Mesendoderm (in vitro differentiated cells): ENCODE data around the gene LRFN4.

ENCODE experiments used
- DNase-seq: peaks from one replicate; pipeline ENCODE4 v3.0.0; 2013
- H2AK5ac ChIP-seq: 2 replicates; pipeline ENCODE4 v1.6.1; 2013; ENCODE audit warnings: low read length, inconsistent platforms
- H2BK120ac ChIP-seq: 2 replicates; pipeline ENCODE4 v1.6.1; 2013; ENCODE audit warnings: low read depth, mild to moderate bottlenecking, low read length, moderate library complexity, mixed read lengths
- H2BK15ac ChIP-seq: replicated peaks from 2 replicates; pipeline ENCODE4 v1.6.1; 2013; ENCODE audit warnings: low read depth, mild to moderate bottlenecking, moderate library complexity
- H2BK5ac ChIP-seq: 2 replicates; pipeline ENCODE4 v1.6.1; 2013; ENCODE audit warnings: low read length, inconsistent platforms
- H3K18ac ChIP-seq: 2 replicates; pipeline ENCODE4 v1.6.1; 2013; ENCODE audit warnings: mild to moderate bottlenecking, low read length, mixed read lengths
- H3K23ac ChIP-seq: one replicate; pipeline ENCODE4 v1.6.1; 2013; ENCODE audit warnings: low read length
- H3K27ac ChIP-seq: 2 replicates; pipeline ENCODE4 v1.5.1; 2013; ENCODE audit warnings: low read depth, mild to moderate bottlenecking, inconsistent platforms, low read length, moderate library complexity
- H3K27me3 ChIP-seq: 2 replicates; pipeline ENCODE4 v1.6.1; 2013; ENCODE audit warnings: low read length, control low read depth, mild to moderate bottlenecking, inconsistent platforms; ENCODE audit not compliant: insufficient read depth, poor library complexity
- H3K36me3 ChIP-seq: 2 replicates; pipeline ENCODE4 v1.6.1; 2013; ENCODE audit warnings: low read length, inconsistent platforms; ENCODE audit not compliant: control insufficient read depth, insufficient read depth
- H3K4ac ChIP-seq: one replicate; pipeline ENCODE4 v1.6.1; 2013; ENCODE audit warnings: low read depth, mild to moderate bottlenecking, low read length, moderate library complexity
- H3K4me1 ChIP-seq: 2 replicates; pipeline ENCODE4 v1.6.1; 2013; ENCODE audit warnings: low read depth, low read length, inconsistent platforms; ENCODE audit not compliant: control insufficient read depth
- H3K4me2 ChIP-seq: 2 replicates; pipeline ENCODE4 v1.6.1; 2013; ENCODE audit warnings: low read length
- H3K4me3 ChIP-seq: 2 replicates; pipeline ENCODE4 v1.5.1; 2013; ENCODE audit warnings: mild to moderate bottlenecking, low read length
- H3K56ac ChIP-seq: one replicate; pipeline ENCODE4 v1.6.1; 2013; ENCODE audit warnings: low read length
- H3K79me1 ChIP-seq: 2 replicates; pipeline ENCODE4 v1.6.1; 2013; ENCODE audit warnings: low read length, inconsistent platforms
- H3K79me2 ChIP-seq: 2 replicates; pipeline ENCODE4 v1.6.1; 2013; ENCODE audit warnings: mild to moderate bottlenecking, low read length; ENCODE audit not compliant: control insufficient read depth, insufficient read depth
- H3K9ac ChIP-seq: 2 replicates; pipeline ENCODE4 v1.6.1; 2013; ENCODE audit warnings: low read length, inconsistent platforms
- H4K5ac ChIP-seq: one replicate; pipeline ENCODE4 v1.6.1; 2013; ENCODE audit warnings: low read length
- H4K8ac ChIP-seq: one replicate; pipeline ENCODE4 v1.6.1; 2013; ENCODE audit warnings: low read depth, mild to moderate bottlenecking, control low read depth, low read length, moderate library complexity
- WGBS: extraction: QIAGEN DNeasy Blood & Tissue Kit; methylation state at CpG from one replicate; pipeline ENCODE4 v1.1.7; 2013; ENCODE audit warnings: low lambda C conversion rate, missing lambda C conversion rate; ENCODE audit not compliant: insufficient coverage; ENCODE audit errors: extremely low coverage; 5-methylcytosine and 5-hydroxymethylcytosine counted together

Gene LRFN4

GRCh38 chr11:66846671-66847091, 10.2 kb upstream of the LRFN4 start:
- Histone ChIP-seq H3K36me3 (peaks cover 5% of the 10 kb centered on the region), H3K9ac (no peak overlapping the region), H3K23ac (no peak overlapping the region), H3K79me2 (peaks cover 21% of the 10 kb centered on the region), H4K8ac (no peak overlapping the region), H3K4me3 (no peak overlapping the region), H2AK5ac (no peak overlapping the region), H3K79me1 (peaks cover 22% of the 10 kb centered on the region), H3K4ac (no peak overlapping the region), H3K56ac (no peak overlapping the region), H2BK120ac (no peak overlapping the region), H2BK15ac (no peak overlapping the region), H3K27me3 (no peaks in the 10 kb centered on the region), H3K27ac (no peak overlapping the region), H3K4me1 (peaks cover 7% of the 10 kb centered on the region), H3K4me2 (no peak overlapping the region), H4K5ac (no peak overlapping the region), H2BK5ac (no peak overlapping the region), H3K18ac (no peak overlapping the region)
- WGBS: no CpG with 5 or more reads among the region's 4 CpGs
- DNase-seq: no peak

DNA sequence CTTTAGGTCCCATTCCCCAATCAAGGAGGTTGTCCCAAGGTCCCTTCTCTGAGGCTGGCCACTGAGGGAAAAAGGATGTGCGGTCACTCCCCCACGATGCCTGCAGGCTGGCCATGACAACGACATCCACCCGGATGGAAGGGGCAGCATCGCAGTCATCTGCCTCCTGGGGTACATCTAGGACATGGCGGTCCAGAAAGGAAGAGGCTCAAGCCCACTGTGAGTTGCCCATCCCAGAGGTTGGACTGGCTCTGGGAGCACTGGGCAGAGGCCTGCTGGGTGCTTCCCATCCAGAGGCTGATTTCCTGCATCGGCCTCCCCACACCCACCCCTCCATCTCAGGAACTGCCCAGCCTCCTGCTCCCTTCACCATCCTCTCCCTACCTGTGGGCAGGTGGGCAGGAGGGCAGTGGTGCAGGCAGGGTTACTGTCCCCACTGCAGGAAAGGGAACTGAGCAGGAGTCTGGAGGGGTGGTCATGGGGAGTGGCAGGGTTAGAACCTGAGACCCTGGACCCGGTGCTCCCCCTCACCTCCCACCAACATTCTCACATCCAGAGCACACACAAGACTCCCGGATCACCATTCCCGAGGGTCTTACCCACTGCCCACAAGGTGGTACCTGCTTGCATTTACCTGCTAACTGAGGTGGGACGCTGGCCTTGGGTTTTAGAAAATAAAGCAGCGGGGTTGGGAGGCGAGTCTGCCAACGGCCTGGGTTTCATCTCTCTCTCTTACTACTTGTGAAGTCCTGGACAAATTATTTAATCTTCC, 9.2 kb upstream of the LRFN4 start:
- Histone ChIP-seq H3K79me1 (peaks cover 18% of the 10 kb centered on the region), H2BK15ac (no peak overlapping the region), H2BK120ac (no peak overlapping the region), H3K4me1 (peaks cover 7% of the 10 kb centered on the region), H3K4ac (no peak overlapping the region), H3K79me2 (peaks cover 19% of the 10 kb centered on the region), H3K36me3 (peaks cover 5% of the 10 kb centered on the region), H3K18ac (no peak overlapping the region), H4K8ac (no peak overlapping the region), H3K23ac (no peak overlapping the region), H4K5ac (no peak overlapping the region), H2AK5ac (no peak overlapping the region), H2BK5ac (no peak overlapping the region), H3K27ac (no peak overlapping the region), H3K4me2 (no peak overlapping the region), H3K9ac (no peak overlapping the region), H3K4me3 (no peak overlapping the region), H3K27me3 (no peaks in the 10 kb centered on the region), H3K56ac (no peak overlapping the region)
- DNase-seq: no peak
- WGBS: no CpG with 5 or more reads among the region's 14 CpGs

DNA sequence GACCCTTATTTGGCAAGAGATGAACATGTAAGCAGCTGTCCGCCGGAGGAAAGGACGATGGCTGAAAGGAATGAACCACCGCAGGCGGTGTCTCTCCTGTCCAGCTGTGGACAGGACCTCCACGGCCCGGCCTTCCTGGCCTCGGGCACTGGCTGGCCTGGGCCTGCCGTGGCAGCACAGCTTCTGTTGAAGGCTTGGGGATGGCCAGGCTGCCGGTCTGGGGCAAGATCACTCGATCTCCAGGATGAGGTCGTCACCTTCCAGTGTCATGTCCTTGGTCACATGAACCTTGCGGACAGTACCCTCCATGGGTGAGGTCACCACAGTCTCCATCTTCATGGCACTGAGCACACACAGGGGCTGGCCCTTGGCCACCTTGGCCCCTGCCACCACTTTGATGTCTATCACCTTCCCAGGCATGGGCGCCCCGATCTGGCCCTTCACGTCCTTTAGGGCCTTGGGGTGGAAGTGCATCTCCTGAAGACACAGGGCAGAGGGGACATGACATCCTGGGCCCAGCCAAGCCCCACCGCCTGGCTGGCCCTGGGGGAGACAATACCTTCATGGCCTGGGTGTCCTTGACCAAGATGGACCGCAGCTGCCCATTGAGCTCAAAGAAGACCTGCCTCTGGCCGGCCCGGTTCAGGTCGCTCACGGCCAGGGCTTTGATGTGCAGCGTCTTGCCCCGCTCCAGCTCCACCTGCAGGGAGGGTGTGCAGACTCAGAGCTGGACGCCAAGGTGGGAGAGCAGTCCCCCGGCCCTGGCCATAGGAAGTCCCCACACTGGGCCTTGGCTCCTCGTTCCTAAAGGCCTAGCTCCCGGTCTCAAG, 8.0 kb upstream of the LRFN4 start:
- Histone ChIP-seq H2BK5ac (no peak overlapping the region), H3K4me3 (no peak overlapping the region), H3K4me1 (peaks cover 7% of the 10 kb centered on the region), H2BK15ac (no peak overlapping the region), H3K23ac (no peak overlapping the region), H3K36me3 (peaks cover 5% of the 10 kb centered on the region), H3K56ac (no peak overlapping the region), H3K79me2 (peaks cover 15% of the 10 kb centered on the region), H3K9ac (no peak overlapping the region), H4K5ac (no peak overlapping the region), H3K79me1 (peaks cover 14% of the 10 kb centered on the region), H3K4me2 (no peak overlapping the region), H3K27me3 (no peaks in the 10 kb centered on the region), H3K18ac (no peak overlapping the region), H4K8ac (no peak overlapping the region), H3K27ac (no peak overlapping the region), H2AK5ac (no peak overlapping the region), H3K4ac (no peak overlapping the region), H2BK120ac (no peak overlapping the region)
- no CpG with 5 or more reads among the region's 28 CpGs for WGBS
- no peak for DNase-seq

DNA sequence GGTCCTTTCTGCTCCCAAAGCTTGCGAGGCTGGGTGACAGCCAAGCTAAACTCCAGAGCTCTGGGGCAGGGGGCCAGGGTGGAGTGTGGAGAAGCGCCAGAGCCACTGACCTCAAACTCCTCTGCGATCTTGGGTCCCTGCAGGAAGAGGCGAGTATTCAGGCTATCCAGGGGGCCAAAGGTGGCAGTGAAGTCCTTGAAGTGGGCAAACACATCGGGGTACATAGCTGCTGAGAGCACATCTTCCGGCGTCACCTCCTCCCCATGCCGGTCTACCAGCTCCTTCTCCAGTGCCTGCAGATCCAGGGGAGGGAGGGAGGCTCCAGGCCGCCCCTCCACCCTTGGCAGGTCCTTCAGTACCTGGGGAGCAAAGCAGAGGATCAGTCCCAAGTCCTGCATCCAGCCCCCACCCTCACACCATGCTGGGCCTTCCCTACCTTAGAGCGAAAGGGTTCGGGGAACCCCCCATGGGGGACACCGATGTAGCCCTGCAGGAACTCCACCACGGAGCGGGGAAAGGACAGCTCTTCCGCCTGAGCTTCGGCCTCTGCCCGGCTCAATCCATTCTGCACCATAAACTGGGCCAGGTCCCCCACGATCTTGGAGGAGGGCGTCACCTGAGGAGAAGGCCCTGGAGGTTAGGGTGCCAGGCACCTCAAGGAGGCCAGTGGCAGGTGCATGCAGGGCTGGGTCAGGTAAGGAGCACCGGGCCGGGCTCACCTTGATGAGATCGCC, 7.2 kb upstream of the LRFN4 start:
- H2BK15ac ChIP-seq: no peak overlapping the region
- H3K27ac ChIP-seq: no peak overlapping the region

GRCh38 chr11:66850235-66850587, 6.7 kb upstream of the LRFN4 start:
- Histone ChIP-seq H2BK120ac (no peak overlapping the region), H3K56ac (no peak overlapping the region), H3K79me2 (peaks cover 2% of the 10 kb centered on the region), H3K4ac (no peak overlapping the region), H2BK15ac (no peak overlapping the region), H3K23ac (no peak overlapping the region), H3K79me1 (peaks cover 2% of the 10 kb centered on the region), H2BK5ac (no peak overlapping the region), H3K4me2 (no peak overlapping the region), H4K8ac (no peak overlapping the region), H3K9ac (no peak overlapping the region), H3K4me3 (no peak overlapping the region), H2AK5ac (no peak overlapping the region), H3K27ac (no peak overlapping the region), H3K27me3 (no peaks in the 10 kb centered on the region), H3K18ac (no peak overlapping the region), H3K4me1 (no peaks in the 10 kb centered on the region), H4K5ac (no peak overlapping the region), H3K36me3 (peaks cover 2% of the 10 kb centered on the region)
- WGBS: no CpG with 5 or more reads among the region's 10 CpGs
- no peak for DNase-seq

More for the DNA sequence above, 7.2 kb upstream of the LRFN4 start:
- Histone ChIP-seq H3K4me3 (no peak overlapping the region), H3K27me3 (no peaks in the 10 kb centered on the region), H3K9ac (no peak overlapping the region), H3K4ac (no peak overlapping the region), H2BK120ac (no peak overlapping the region), H3K79me1 (peaks cover 7% of the 10 kb centered on the region), H3K18ac (no peak overlapping the region), H3K4me1 (no peaks in the 10 kb centered on the region), H4K5ac (no peak overlapping the region), H4K8ac (no peak overlapping the region), H3K4me2 (no peak overlapping the region), H3K23ac (no peak overlapping the region), H2AK5ac (no peak overlapping the region), H2BK5ac (no peak overlapping the region), H3K36me3 (peaks cover 5% of the 10 kb centered on the region), H3K56ac (no peak overlapping the region), H3K79me2 (peaks cover 7% of the 10 kb centered on the region)
- DNase-seq: no peak
- no CpG with 5 or more reads among the region's 22 CpGs for WGBS
